HepG2 (cell line): ENCODE measurements around the gene TMED6. TPM values are rescaled to one million over a fixed set of nuclear protein-coding genes. Genes with fewer than 3 reads are reported as not detected.

Source experiments
- CBX5 ChIP-seq: sonication (generic); formaldehyde crosslinking; IDR thresholded peaks from 2 replicates; pipeline ENCODE4 v1.4.0; 2020; ENCODE audit warnings: missing genetic modification reagents, borderline replicate concordance
- GATAD2A ChIP-seq: IDR thresholded peaks from 2 replicates; pipeline ENCODE4 v1.6.1; 2016
- HIVEP1 ChIP-seq: sonication (generic); formaldehyde crosslinking; IDR thresholded peaks from 2 replicates; pipeline ENCODE4 v1.4.0; 2020; ENCODE audit warnings: mild to moderate bottlenecking, missing genetic modification reagents
- HMG20A ChIP-seq: IDR thresholded peaks from 2 replicates; pipeline ENCODE4 v1.6.1; 2016; ENCODE audit warnings: borderline replicate concordance
- NFATC3 ChIP-seq: sonication (generic); formaldehyde crosslinking; IDR thresholded peaks from 2 replicates; pipeline ENCODE4 v1.5.1; 2020; ENCODE audit warnings: mild to moderate bottlenecking, missing genetic modification reagents
- ONECUT2 ChIP-seq: sonication (generic); formaldehyde crosslinking; IDR thresholded peaks from 2 replicates; pipeline ENCODE4 v1.4.0; 2020; ENCODE audit warnings: missing genetic modification reagents
- RBM39 ChIP-seq: fragments of 200-400 bp; formaldehyde crosslinking; IDR thresholded peaks from one replicate; pipeline ENCODE4 v1.6.1; 2018; ENCODE audit warnings: antibody characterized with exemption, mild to moderate bottlenecking, low read depth, low read length; ENCODE audit not compliant: poor library complexity, severe bottlenecking
- RCOR2 ChIP-seq: IDR thresholded peaks from 2 replicates; pipeline ENCODE4 v1.6.1; 2016; ENCODE audit warnings: missing biosample characterization, missing genetic modification reagents
- SNAPC4 ChIP-seq: sonication (generic); formaldehyde crosslinking; IDR thresholded peaks from 2 replicates; pipeline ENCODE4 v1.4.0; 2020; ENCODE audit warnings: mild to moderate bottlenecking, missing genetic modification reagents
- TIGD3 ChIP-seq: sonication (generic); formaldehyde crosslinking; IDR thresholded peaks from 2 replicates; pipeline ENCODE4 v1.5.1; 2020; ENCODE audit warnings: mild to moderate bottlenecking, missing genetic modification reagents, borderline replicate concordance
- ZNF446 ChIP-seq: sonication (generic); formaldehyde crosslinking; IDR thresholded peaks from 2 replicates; pipeline ENCODE4 v1.5.0; 2020; ENCODE audit warnings: mild to moderate bottlenecking, missing genetic modification reagents
- ZNF75D ChIP-seq: sonication (generic); formaldehyde crosslinking; IDR thresholded peaks from 2 replicates; pipeline ENCODE4 v1.8.1; 2023; ENCODE audit warnings: missing genetic modification reagents, mild to moderate bottlenecking, borderline replicate concordance
- polyA plus RNA-seq, 8 experiments: library from polyadenylated mRNA; depleted of rRNA in 3 of 8; stranded (reverse) in 7 of 8; unstranded in 1 of 8; fragments of >200 nt; fragmentation: Illumina TruSeq in 4 of 8; extraction: Trizol in 4 of 8; gene quantifications; 2 replicates each; pipeline versions ENCODE4 v1.2.1 to v1.2.3, GENCODE V29; 2011 to 2016; ENCODE audit warnings: low read depth in 4 of 8, missing spikeins in 1 of 8, mixed read lengths in 1 of 8; ENCODE audit not compliant: insufficient read depth in 1 of 8
- total RNA-seq, 5 experiments: library from RNA; depleted of rRNA; stranded (reverse); fragments of >200 nt; fragmentation: Illumina TruSeq; extraction: Trizol; gene quantifications; 2 replicates each; pipeline ENCODE4 v1.2.3, GENCODE V29; 2016; ENCODE audit warnings: low read depth in 1 of 5
- TF ChIP-seq, protein P1 (sequence below): sonication (generic); formaldehyde crosslinking; IDR thresholded peaks from 2 replicates; pipeline ENCODE4 v1.5.0; 2020; ENCODE audit warnings: mild to moderate bottlenecking, missing genetic modification reagents, borderline replicate concordance

The TMED6 gene
- total and polyA plus RNA-seq, 2 of the 13 experiments (the other 11 are each of a cell fraction or from before 2014, with no cell fraction given), result 9.8 to 14.4 TPM

DNA sequence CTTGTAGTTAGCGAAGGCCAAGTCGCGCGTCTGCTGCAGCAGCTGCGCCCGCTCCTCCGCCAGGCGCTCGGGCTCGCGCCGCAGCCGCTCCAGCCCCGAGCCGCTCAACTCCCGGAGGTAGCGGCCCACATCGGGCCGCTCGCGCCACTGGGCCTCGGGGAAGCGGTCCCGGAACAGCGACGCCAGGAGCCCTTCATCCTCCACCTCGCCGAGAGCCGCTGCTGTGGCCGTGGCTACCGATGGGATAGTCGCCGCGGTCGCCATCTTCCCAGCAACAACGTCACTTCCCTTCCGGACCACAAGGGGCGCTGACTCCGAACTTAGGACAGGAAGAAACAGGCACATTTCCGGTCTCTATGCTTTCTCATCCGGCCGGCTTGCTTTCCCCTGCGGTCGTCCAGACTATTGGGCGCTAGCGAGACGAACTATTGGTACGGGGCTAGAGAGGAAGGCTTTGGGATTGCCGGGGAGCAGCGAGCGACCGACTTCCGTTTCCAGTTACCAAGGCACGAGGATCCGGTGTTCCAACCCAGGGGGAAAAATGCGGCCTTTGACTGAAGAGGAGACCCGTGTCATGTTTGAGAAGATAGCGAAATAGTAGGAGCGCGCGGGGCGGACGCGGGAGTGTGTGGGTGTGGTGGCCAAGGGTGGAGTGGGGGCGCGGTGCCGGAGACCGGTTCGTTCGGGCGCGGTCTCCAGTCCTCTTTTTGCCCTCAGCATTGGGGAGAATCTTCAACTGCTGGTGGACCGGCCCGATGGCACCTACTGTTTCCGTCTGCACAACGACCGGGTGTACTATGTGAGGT lies 12.1 kb downstream of the TMED6 start, which contains the start of the genes COG8 and NIP7 (continued):
- TF ChIP-seq CBX5 (CRISPR knock-in tag) (peak; percentile 34; the same call in 1 of the 2 replicates), RCOR2 (CRISPR knock-in tag) (no peak), NFATC3 (CRISPR knock-in tag) (peak; percentile 19; the same call in 1 of the 2 replicates), SNAPC4 (CRISPR knock-in tag) (no peak), ZNF446 (CRISPR knock-in tag) (peak; percentile 75), HMG20A (CRISPR knock-in tag) (peak; percentile 1; the same call in 1 of the 2 replicates), TIGD3 (CRISPR knock-in tag) (no peak), GATAD2A (CRISPR knock-in tag) (peak; percentile 88), RBM39 (peak; percentile 85), HIVEP1 (peak; percentile 92), ONECUT2 (peak; percentile 25; the same call in 1 of the 2 replicates), ZNF75D (no peak; the same call in 1 of the 2 replicates)
- TF ChIP-seq, protein P1, sequence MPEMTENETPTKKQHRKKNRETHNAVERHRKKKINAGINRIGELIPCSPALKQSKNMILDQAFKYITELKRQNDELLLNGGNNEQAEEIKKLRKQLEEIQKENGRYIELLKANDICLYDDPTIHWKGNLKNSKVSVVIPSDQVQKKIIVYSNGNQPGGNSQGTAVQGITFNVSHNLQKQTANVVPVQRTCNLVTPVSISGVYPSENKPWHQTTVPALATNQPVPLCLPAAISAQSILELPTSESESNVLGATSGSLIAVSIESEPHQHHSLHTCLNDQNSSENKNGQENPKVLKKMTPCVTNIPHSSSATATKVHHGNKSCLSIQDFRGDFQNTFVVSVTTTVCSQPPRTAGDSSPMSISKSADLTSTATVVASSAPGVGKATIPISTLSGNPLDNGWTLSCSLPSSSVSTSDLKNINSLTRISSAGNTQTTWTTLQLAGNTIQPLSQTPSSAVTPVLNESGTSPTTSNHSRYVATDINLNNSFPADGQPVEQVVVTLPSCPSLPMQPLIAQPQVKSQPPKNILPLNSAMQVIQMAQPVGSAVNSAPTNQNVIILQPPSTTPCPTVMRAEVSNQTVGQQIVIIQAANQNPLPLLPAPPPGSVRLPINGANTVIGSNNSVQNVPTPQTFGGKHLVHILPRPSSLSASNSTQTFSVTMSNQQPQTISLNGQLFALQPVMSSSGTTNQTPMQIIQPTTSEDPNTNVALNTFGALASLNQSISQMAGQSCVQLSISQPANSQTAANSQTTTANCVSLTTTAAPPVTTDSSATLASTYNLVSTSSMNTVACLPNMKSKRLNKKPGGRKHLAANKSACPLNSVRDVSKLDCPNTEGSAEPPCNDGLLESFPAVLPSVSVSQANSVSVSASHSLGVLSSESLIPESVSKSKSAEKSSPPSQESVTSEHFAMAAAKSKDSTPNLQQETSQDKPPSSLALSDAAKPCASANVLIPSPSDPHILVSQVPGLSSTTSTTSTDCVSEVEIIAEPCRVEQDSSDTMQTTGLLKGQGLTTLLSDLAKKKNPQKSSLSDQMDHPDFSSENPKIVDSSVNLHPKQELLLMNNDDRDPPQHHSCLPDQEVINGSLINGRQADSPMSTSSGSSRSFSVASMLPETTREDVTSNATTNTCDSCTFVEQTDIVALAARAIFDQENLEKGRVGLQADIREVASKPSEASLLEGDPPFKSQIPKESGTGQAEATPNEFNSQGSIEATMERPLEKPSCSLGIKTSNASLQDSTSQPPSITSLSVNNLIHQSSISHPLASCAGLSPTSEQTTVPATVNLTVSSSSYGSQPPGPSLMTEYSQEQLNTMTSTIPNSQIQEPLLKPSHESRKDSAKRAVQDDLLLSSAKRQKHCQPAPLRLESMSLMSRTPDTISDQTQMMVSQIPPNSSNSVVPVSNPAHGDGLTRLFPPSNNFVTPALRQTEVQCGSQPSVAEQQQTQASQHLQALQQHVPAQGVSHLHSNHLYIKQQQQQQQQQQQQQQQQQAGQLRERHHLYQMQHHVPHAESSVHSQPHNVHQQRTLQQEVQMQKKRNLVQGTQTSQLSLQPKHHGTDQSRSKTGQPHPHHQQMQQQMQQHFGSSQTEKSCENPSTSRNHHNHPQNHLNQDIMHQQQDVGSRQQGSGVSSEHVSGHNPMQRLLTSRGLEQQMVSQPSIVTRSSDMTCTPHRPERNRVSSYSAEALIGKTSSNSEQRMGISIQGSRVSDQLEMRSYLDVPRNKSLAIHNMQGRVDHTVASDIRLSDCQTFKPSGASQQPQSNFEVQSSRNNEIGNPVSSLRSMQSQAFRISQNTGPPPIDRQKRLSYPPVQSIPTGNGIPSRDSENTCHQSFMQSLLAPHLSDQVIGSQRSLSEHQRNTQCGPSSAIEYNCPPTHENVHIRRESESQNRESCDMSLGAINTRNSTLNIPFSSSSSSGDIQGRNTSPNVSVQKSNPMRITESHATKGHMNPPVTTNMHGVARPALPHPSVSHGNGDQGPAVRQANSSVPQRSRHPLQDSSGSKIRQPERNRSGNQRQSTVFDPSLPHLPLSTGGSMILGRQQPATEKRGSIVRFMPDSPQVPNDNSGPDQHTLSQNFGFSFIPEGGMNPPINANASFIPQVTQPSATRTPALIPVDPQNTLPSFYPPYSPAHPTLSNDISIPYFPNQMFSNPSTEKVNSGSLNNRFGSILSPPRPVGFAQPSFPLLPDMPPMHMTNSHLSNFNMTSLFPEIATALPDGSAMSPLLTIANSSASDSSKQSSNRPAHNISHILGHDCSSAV (CRISPR knock-in tag), result no peak; the same call in 1 of the 2 replicates
